ENCODE results near the gene PHACTR1. TPM values are rescaled to one million over a fixed set of nuclear protein-coding genes. Genes with fewer than 3 reads are reported as not detected.

PHACTR1 gene
- total RNA-seq, 4 donors from 2014 or later, result 2.0 to 8.3 (median 4.5) TPM

GRCh38 chr6:12916006-12916405 is 199.4 kb downstream of the PHACTR1 start:
- Histone ChIP-seq H3K9me3 (no peaks in the 10 kb centered on the region), H3K4me1 (no peaks in the 10 kb centered on the region), H3K27me3 (no peaks in the 10 kb centered on the region), H3K4me3 (no peak overlapping the region), H3K27ac (no peak overlapping the region), H3K36me3 (no peaks in the 10 kb centered on the region)
- DNase-seq, result no peak
- intact Hi-C loops (cut with DNase I; ENCODE audit: low total_unique reads), result no loop called here
- TF ChIP-seq CTCF (IDR thresholded peaks at IDR 0.05) (no peak), POLR2A (IDR thresholded peaks at IDR 0.05) (no peak)

- no peaks in the 10 kb centered on the region for H3K4me1 ChIP-seq
- H3K9me3 ChIP-seq, result no peaks in the 10 kb centered on the region
- no peak overlapping the region for H3K27ac ChIP-seq
- no peaks in the 10 kb centered on the region for H3K27me3 ChIP-seq
- TF ChIP-seq POLR2A (IDR thresholded peaks at IDR 0.05), result no peak
- no peak for TF ChIP-seq CTCF (IDR thresholded peaks at IDR 0.05)
- no peak for DNase-seq
- H3K4me3 ChIP-seq, result no peak overlapping the region
- no peaks in the 10 kb centered on the region for H3K36me3 ChIP-seq
- intact Hi-C loops (cut with DNase I; ENCODE audit: low total_unique reads), result no loop called here
These were observed 200.0 kb downstream of the PHACTR1 start for GRCh38 chr6:12916420-12917136.

- Histone ChIP-seq H3K4me1 (no peaks in the 10 kb centered on the region), H3K27ac (no peak overlapping the region), H3K9me3 (no peaks in the 10 kb centered on the region), H3K36me3 (no peaks in the 10 kb centered on the region), H3K4me3 (no peak overlapping the region), H3K27me3 (no peaks in the 10 kb centered on the region)
- intact Hi-C loops (cut with DNase I; ENCODE audit: low total_unique reads), result no loop called here
- TF ChIP-seq CTCF (IDR thresholded peaks at IDR 0.05) (no peak), POLR2A (IDR thresholded peaks at IDR 0.05) (no peak)
- no peak for DNase-seq
These were observed 204.9 kb downstream of the PHACTR1 start for GRCh38 chr6:12921467-12921866.

- no peak overlapping the region for H3K4me3 ChIP-seq
- no peak for DNase-seq
- H3K27me3 ChIP-seq, result no peaks in the 10 kb centered on the region
- no peak for TF ChIP-seq CTCF (IDR thresholded peaks at IDR 0.05)
- no peak for TF ChIP-seq POLR2A (IDR thresholded peaks at IDR 0.05)
- H3K27ac ChIP-seq, result no peak overlapping the region
- intact Hi-C loops (cut with DNase I; ENCODE audit: low total_unique reads), result no loop called here
- H3K4me1 ChIP-seq, result no peaks in the 10 kb centered on the region
- H3K9me3 ChIP-seq, result no peaks in the 10 kb centered on the region
- no peaks in the 10 kb centered on the region for H3K36me3 ChIP-seq
These were observed 207.2 kb downstream of the PHACTR1 start for GRCh38 chr6:12923644-12924235.

GRCh38 chr6:12924911-12925310 is 208.3 kb downstream of the PHACTR1 start:
- intact Hi-C loops (cut with DNase I; ENCODE audit: low total_unique reads), result no loop called here
- TF ChIP-seq CTCF (IDR thresholded peaks at IDR 0.05) (no peak), POLR2A (IDR thresholded peaks at IDR 0.05) (no peak)

More at GRCh38 chr6:12924911-12925310, 208.3 kb downstream of the PHACTR1 start:
- Histone ChIP-seq H3K27me3 (no peaks in the 10 kb centered on the region), H3K9me3 (no peaks in the 10 kb centered on the region), H3K27ac (no peak overlapping the region), H3K4me3 (no peak overlapping the region), H3K4me1 (no peaks in the 10 kb centered on the region), H3K36me3 (no peaks in the 10 kb centered on the region)
- no peak for DNase-seq
